ENCODE measurements around the gene TADA3.
"Not testable (repeated sequence)": the region's sequence is repeated elsewhere in the genome, so short reads cannot be mapped to it uniquely, and the experiment has no call there.

TADA3 gene

DNA sequence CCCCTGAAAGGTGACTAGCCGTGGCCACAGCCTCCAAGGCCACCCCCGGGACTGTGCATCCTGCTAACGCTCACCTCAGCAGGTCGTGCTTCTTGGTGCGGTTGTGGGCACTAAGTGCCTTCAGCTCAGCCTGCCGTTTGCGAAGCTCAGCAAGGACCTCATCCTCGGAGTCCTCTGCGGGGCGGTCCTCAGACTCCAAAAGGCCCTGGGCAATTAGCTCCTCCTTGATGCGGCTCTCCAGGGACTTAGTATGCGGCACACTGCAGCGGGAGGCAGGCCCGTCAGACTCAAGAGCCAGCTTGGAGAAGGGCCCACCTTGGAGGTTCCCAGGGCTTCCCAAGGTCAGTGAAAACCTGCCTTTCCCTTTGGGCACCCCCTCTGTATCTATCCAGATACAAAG, 8.3 kb downstream of the TADA3 start:
- DNase-seq (ENCODE audit: low spot score) = no peak

DNA sequence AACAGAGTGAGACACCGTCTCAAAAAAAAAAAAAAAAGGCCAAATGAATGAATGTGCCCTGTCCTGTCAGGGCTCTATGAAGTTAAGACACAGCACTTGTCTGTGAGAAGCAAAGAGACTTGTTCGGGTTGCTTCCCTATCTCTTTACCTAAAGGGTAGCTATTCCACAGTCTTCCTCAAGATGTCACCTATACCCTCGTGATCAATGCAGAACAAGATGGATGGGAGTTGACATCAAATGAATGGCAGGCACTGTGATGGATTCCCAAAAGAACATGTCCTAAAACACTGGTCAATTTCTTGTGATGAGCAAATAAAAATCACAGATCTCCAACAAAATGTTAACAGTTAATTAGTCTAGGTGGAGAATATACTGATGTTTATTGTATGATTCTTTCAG, 9.5 kb downstream of the TADA3 start:
- DNase-seq (ENCODE audit: low spot score) = no peak

DNA sequence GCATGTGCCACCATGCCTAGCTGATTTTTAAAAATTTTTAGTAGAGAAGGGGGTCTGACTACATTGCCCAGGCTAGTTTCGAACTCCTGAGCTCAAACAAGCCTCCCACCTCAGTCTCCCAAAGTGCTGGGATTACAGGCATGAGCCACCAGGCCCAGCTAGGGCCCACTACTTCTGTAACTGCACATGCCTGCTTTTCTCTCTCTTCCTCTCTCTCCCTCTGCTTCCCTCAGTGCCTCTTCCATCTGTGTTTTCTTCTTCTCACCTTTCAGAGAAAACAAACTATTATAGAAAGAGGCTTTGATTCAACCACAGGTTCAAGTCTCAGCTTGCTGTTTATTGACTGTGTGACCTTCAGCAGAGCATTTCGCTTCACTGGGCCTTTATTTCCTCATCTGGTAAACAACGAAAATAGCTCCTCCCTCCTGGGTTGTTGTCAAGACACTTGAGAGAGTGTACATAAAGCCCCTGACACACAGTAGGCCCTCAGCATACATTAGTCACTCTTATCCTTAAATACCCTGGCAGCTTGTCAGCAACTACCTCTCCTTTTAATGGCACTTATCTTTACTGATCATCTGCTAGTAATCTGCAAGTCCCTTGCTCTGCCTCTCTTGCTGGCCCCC, 10.2 kb downstream of the TADA3 start:
- no peak for DNase-seq (ENCODE audit: low spot score)

DNA sequence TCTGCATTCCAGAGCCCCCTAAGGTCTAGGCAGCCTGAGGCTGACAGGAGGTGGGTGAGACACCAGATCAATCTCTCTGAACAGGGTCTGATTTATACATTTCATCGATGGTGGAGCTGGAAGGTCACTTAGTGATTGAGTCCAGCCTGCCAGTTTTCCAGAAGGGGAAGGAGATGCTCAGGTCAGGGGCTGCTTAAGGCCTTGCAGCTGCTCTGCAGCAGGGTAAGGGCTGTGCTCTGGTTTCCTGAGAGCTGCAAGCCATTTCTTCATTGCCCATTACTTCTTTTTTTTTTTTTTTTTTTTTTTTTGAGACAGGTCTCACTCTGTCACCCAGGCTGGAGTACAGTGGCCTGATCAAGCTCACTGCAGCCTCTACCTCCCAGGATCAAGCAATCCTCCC, 10.7 kb downstream of the TADA3 start:
- no peak for DNase-seq (ENCODE audit: low spot score)

DNA sequence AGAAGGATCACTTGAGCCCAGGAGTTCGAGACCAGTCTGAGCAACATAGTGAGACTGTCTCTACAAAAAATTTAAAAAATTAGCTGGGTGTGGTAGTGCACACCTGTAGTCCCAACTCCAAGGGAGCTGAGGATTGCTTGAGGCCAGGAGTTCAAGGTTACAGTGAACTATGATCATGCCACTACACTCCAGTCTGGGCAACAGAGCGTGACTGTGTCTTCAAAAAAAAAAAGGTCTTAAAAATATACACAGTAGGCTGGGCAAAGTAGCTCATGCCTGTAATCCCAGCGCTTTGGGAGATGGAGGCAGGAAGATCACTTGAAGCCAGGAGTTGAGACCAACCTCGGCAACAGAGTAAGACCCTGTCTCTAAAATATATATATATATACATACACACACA, 11.4 kb downstream of the TADA3 start:
- DNase-seq (ENCODE audit: low spot score) = no peak

DNA sequence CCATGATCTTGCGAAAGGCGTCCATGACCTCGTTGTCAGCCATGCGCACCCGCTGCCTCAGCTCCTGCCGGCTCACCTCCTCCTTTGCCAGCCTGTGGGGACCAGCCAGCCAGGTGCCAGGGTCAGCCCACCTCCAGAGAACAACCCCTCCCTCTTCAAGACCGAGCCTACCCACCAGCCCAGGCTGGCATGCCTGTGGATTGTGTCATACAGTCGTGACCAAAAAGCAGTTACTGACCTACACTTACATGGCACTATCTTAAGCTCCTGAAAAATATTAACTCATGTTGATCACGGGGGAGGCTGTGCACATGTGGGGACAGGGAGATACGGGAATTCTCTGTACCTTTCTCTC, 11.8 kb downstream of the TADA3 start:
- no peak for DNase-seq (ENCODE audit: low spot score)

DNA sequence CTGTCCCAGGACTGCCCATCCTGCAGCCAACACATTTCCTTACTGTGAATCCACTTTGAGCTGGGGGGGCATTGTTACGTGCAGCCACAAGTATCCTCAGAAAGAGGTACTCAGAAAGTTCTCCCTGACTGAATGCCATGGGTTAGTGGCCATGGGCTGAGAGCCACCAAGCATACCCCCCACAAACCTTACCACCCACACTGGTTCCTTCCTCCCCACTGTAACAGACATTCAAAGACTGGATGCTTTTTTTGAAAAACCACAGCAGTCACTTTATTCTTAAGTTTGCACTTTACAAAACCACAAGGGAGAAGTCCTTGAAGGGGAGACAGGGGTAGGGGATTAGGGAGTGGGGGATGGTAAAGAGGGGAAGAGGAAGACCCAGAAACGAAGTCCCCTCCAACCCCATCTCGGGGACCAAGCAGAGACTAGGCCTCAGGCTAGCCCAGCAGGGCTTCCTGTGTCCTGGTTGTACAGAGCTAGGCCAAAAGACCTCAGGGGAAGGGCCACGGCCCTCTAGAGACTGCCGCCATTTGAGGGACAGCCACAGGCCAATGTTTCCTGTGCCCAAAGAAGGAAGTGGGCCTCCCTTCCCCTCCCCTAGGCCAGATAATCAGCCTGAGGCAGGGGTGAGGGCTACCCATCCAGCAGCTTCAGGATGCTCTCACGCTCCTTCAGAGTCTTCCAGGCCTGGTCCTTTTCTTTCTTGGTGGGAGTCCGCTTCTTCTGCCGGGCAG, 12.4 kb downstream of the TADA3 start:
- DNase-seq (ENCODE audit: low spot score) = no peak

DNA sequence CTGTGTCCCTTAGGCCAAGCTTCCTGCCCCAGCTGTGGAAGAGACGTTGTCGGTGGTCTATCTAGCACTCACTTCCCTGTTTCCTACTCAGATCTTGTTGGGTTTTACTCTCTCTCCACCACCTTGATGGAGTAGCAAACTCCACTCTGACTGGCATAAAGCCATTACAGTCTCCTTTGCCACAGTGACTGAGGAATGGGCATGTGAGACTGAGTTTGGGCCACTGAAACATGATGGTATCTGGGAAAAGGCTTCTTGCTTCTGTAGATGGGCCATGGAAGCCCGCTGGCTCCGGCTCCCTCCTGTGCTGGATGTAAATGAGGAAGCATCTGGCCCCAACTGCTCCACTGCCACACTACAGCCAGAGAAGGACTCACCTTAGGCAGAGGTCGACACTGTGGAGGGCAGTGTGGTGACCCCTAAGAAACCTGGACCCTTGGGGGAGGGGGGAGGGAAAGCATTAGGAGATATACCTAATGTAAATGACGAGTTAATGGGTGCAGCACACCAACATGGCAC, 13.1 kb downstream of the TADA3 start:
- DNase-seq (ENCODE audit: low spot score) = no peak

DNA sequence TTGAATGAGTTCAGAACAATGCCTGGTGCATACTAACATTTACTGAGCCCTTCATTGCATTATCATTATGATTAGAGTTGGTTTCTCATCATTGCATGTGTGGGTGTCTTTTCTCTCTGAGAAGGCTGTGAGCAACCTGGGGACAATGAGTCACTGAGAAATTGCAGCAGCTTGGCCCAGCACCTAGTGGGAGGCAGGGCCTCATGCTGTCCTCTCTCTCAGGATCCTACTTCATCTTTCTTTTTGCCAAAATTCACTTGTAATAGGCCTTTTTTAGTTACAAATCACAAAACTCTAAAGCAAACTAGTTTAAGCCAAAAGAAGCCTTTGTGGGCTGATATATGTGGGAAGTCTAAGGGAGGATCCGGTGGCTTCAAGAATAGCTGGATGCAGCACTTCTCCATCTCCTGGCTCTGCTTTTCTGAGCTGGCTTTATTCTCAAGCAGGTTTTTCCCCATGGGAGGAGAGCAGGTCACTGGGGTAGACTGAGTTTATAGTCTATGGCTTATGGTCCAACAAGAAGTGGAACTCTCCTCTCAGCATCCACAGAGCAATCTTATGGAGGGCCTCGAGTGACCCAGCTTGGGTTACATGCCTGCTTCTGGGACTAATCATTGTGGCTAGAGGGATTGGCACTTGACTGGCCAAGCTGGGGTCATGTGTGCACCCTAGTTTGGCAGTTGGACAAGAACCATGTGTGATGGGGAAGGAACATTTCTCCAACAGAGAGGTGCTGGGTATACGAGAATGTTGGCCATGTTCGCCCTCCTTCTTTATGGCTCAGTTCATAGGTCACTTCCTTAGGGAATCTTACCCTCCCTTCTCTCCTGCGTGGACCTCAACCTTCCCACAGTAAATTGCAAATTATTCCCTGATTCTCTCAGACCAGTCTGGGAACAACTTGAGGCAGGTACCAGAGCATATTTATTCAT, 13.9 kb downstream of the TADA3 start:
- no peak for DNase-seq (ENCODE audit: low spot score)

DNA sequence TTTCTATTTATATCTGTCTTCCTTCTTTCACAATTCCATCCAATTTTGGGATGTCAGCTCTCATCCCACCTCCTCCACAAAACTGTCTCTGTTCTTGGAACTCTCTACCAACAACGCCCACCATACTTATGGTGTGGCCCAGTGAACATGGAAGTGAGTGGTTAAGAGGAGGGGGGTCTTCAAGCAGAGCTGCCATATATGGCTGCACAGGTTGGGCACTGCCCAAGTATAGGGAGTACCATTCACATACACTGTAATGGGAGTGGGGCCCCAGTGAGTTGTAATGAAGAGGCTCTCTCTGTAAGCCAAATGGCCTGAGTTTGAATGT, 14.6 kb downstream of the TADA3 start:
- DNase-seq (ENCODE audit: low spot score) = no peak

DNA sequence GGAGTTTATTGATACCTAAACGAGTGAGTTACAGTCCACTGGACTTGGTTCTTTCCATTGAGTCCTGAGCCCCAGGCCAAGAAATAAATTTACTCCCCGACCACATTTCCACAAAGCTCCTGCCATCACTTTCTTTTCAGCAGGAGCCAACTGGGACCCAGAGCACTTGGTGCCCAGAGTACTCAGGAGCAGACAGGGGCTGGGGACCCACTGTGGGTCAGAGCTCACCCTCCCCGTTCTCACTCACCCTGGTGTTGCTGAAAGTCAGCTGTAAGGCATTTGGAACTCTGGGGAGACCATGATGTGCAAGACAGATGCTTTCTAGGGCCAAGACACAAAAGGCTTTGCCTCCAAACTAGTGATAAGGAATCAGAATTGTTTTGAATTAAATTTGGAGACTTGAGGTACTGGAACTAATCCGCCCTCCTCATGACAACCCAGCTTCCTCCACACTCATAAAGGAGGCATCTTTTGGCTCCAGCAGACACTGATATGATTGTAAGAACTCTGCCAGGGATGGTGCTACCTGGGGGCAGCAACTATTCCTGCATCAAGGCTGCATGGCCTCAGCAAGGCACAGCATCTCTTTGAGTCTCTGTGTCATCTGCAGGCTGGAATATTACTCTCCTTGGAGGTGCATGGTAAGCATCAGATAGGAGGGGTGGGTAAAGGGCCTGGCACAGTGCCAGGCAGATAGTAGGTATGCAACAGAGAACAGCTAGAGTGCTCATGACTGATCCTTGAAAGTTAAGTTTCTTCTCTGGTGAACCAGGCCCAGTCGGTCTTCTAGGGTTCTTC, 15.2 kb downstream of the TADA3 start:
- DNase-seq (ENCODE audit: low spot score) = no peak

DNA sequence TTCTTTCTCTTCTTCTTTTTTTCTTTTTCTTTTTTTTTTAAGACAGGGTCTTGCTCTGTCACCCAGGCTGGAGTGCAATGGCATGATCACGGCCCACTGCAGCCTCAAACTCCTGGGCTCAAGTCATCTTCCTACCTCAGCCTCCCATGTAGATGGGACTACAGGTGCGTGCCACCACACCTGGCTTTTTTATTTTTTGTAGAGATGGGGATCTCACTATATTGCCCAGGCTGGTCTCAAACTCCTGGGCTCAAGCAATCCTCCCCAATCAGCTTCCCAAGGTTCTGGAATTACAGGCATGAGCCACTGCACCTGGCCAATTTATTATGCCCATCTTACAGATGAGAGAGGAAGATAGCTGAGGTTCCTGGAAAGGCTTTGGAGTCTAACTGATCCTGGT, 21.3 kb downstream of the TADA3 start:
- not testable (repeated sequence) for DNase-seq (ENCODE audit: low spot score)

DNA sequence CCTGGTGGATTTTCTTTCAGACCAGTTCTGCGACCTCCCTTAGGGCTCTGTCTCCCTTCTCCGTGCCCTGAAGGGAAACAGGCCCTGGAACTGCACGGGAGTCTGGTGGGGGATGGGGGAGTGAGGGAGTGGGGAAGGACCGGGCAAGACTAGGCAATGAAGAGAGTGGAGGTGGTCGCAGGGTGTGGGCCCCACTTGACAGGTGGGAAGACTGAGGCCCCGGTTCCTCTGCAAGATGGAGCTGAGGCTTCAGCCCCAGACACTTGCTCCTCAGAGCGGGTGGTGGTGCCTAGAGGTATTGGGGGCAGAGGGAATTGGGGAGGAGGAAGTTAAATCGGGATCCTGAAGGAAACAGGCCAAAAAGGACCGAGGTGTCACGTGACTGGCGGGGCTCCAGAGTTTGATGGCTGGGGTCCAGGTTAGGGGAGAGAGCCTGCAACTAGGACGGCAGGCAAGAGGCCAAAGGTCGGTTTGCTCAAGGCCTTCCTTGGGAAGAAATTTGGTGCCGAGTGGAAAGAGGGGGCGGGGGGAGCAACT, 21.9 kb downstream of the TADA3 start:
- DNase-seq (ENCODE audit: low spot score) = no peak

DNA sequence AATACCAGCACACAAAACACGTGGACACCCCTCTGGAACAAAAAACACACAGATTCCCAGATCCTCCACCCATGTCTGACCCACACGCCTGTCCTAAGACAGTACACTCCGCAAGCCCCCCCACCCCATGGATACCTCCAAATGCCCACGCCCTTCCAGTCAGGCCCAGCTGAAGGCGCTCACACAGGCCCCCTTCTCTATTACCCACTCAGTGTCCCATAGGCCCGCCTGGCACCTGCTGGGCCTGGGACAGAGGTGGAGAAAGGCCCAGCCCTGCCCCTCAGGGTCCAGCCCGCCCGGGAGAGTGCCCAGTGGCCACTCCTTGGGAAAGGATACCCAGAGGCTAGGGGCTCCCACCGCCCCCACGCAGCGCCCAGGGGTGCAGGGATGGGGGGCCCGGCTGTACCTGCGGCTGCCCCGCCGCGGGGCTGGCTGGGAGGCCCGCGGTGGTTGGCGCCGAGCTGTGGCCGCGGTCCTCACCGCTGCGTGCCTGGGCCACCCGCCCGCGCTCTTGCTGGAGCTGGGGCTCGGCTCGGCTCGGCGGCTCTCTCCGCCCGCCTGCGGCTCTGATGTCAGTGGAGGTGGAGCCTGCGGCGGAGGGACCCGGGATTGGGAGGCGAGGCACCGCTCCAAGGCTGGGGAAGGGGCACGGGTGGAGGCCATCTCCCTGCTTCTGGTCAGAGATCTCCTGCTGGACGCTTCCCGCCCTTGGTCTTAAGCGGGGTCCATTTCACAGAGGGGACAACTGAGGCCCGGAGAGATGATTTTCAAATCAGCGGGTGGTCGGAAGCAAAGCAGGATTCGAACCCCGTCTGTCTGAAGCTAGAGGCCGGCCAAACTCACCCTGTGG, 22.6 kb downstream of the TADA3 start, which contains the start of gene CAMK1:
Gene CAMK1 (minus strand): TSS at position 522 of the 850 bp plus-strand sequence. CDS start 2,198 bp downstream, outside the sequence.
- DNase-seq (ENCODE audit: low spot score) = peak; percentile 95

DNA sequence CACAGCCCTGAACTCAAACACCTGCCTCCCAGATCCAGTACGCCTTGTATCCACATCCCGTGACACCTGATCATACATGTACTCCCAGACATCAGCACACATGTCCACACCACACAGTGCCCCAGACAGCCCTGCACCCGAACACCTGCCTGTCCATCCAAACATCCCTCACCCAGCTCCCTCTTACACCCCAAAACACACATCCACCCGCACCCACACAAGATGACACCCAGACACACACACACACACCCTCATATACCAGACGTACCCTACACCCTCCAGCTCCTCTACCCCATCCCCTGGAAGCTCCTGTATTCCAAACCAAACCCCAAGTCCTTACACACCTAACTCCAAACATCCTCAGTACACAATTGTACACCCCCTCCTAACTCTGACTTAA, 23.3 kb downstream of the TADA3 start:
- DNase-seq (ENCODE audit: low spot score) = no peak

DNA sequence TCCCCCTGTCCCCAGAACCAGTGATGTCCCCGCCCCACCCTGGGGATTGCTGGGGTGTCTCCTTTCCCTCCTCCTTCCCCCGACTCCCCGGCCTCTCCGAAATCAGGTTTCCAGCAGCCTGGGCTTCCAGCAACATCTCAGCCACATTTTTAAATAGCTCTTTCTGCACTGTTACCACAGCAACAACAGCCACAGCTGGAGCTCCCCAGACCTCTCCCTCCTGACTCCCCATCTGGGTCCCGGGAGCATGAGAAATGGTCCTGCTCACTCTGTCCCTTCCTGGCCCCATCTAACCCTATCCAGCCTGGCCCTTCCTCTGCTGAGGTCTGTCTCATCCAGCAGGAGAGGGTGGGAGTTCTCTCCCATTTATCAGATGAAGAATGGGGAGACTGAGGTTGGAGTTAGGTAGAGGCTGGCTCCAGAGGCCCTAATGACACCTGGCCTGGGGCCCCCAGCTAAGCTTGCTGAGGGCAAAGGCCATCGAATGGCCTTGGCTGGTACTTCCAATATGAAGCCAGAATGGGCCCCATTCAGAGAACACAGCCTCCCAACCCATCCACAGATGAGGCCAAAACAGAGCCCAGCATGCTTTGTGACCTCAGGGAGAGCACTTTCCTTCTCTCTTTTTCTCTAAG, 24.0 kb downstream of the TADA3 start:
- DNase-seq (ENCODE audit: low spot score) = no peak

DNA sequence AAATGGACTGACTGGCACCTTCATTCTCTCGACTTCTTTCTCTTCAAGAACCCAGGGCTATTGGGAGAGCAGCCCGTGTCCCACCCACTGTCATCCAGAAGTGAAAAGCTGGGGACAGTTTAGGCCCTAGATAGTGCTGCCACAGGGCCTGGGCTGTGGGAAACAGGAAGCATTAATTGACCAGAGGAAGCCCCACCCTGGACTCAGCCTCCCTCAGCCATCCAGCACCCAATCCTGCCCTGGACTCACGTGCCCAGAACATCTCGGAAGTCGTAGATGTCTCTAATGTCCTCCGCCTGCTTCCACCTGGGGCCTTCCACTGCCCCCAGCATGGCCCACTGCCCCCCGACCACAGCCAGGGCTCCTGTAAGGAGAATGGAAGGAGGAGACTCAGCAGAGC, 24.9 kb downstream of the TADA3 start:
- DNase-seq (ENCODE audit: low spot score) = no peak

DNA sequence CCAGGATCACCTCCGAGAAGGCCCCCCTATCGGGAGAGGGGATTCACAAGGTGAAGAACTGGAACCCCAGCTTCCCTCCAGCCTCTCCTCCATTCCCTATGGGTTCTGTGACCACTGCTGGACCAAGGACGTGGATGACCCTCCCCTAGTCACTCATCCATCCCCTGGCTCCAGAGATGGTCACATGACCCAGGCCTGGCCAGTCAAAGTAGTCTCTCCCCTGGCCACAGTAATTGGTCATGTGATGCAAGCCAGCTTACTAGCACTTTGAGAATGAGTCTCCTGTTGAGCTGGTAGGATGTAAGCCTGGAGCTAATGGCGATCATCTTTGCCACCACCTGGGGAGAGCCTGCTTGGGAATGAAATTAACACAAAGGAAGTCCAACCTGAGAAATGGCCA, 26.4 kb downstream of the TADA3 start:
- DNase-seq (ENCODE audit: low spot score) = peak; percentile 63

DNA sequence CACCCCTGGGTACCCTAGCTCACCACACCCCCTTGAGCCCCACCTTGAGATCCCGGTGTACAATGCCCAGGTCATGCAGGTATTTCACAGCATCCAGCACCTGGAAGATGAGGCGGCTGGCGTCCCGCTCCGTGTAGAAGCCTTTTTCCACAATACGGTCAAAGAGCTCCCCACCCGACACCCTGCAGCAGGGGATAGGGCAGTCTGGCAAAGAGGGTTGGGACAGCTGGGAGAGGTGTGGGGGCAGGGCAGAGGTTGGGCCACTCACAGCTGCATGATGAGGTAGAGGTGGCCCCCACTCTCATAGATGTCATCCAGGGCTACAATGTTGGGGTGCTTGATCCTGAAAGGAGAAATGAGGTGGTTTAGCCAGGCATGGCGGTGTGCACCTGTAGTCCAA, 29.4 kb downstream of the TADA3 start:
- DNase-seq (ENCODE audit: low spot score) = no peak

DNA sequence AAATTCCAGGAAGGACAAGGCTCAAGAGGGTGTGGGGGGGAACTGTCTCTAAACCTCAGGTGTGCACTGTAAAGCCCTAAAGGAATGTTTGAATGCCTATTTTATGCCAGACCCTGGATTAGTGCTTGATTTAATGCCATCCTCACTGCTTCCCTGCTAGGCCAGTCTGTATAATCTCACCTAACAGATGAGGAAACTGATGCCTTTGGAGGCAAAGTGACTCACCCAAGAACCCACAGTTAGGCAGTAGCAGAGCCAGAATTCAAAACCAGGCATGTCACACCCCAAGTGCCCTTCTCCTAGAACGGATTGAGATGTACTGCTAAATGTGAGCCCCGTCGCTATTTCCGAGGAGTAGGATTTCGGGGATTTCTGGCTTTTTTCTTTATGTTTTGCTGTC, 30.4 kb downstream of the TADA3 start:
- DNase-seq (ENCODE audit: low spot score) = no peak
